Lower leg skin (tissue), 4 donors: Measurements from ENCODE around the gene IGFBP7. TPM values are rescaled to one million over a fixed set of nuclear protein-coding genes. Genes with fewer than 3 reads are reported as not detected.
"Not testable (repeated sequence)": the region's sequence is repeated elsewhere in the genome, so short reads cannot be mapped to it uniquely, and the experiment has no call there.

Experiments used
- DNase-seq, 2 donors: peaks; one replicate each; pipeline ENCODE4 v3.0.0-alpha.2; 2019; ENCODE audit warnings: low spot score in 2 of 2
- H3K4me3 ChIP-seq: fragments of 200-600 bp; sonication (generic); 2 replicates; pipeline ENCODE4 v1.5.1; 2017; ENCODE audit warnings: mild to moderate bottlenecking, low read depth; ENCODE audit not compliant: poor library complexity, severe bottlenecking
- POLR2A ChIP-seq, 2 donors: fragments of 450-650 bp; IDR thresholded peaks; one replicate each; pipeline ENCODE4 v1.6.1; 2016 to 2017; ENCODE audit warnings: antibody characterized with exemption in 2 of 2, mild to moderate bottlenecking in 1 of 2, moderate library complexity in 1 of 2
- WGBS, 2 donors: methylation state at CpG; one replicate each; pipeline ENCODE4 v1.1.5; 2018; 5-methylcytosine and 5-hydroxymethylcytosine counted together
- intact Hi-C: fragments of 100-400 bp; cut with DNase I; formaldehyde crosslinking; loops from one replicate; pipeline ENCODE4 v1.15.0; 2023; ENCODE audit warnings: low total_unique reads
- total RNA-seq, 4 donors: library from RNA; depleted of rRNA; stranded (reverse); fragments of >200 nt; gene quantifications; one replicate each; pipeline ENCODE4 v1.1.0, GENCODE V29; 2016
- TF ChIP-seq, protein P1 (sequence below), 3 donors: fragments of 450-650 bp; IDR thresholded peaks; one replicate each; pipeline ENCODE4 v1.5.1; 2016; ENCODE audit warnings: antibody characterized with exemption in 3 of 3, mild to moderate bottlenecking in 3 of 3, moderate library complexity in 2 of 3

The IGFBP7 gene
- total RNA-seq, 4 donors from 2014 or later: 122 to 324 (median 168) TPM

DNA sequence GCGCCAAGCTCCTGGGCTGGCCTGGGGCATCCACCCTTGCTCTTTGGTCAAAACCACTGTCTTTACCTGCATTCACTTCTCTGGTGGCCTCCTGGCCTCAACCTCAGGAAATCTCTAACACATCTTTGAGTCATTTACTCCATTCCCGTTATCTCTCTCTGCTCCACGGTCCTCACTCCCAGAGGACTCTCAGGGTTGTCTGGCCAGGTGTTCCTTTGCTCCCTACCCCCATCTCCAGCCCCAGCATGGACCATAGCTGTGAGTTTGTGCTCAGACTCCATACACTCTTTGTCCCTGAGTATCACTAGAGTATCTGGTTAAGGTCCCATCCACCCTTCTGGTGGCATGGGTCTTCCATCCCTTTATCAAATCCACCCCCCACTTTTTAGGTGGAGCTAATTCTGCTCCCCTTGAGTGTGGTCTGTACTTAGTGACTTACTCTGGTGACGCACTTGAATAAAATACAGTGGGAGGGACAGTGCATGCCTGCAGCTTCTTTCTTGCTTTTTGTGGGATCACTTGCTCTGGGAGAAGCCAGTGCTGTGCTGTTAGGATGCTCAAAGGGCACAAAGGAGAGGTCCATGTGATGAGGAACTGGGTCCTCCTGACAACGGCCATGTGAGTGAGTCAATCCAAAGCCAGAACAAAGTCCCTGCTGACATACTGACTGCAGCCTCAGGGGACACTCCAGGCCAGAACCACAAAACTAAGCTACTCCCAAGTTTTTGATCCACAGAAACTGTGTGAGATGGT, 44.3 kb downstream of the IGFBP7 start:
- TF ChIP-seq POLR2A (IDR thresholded peaks at IDR 0.05): no peak
- TF ChIP-seq, protein P1, sequence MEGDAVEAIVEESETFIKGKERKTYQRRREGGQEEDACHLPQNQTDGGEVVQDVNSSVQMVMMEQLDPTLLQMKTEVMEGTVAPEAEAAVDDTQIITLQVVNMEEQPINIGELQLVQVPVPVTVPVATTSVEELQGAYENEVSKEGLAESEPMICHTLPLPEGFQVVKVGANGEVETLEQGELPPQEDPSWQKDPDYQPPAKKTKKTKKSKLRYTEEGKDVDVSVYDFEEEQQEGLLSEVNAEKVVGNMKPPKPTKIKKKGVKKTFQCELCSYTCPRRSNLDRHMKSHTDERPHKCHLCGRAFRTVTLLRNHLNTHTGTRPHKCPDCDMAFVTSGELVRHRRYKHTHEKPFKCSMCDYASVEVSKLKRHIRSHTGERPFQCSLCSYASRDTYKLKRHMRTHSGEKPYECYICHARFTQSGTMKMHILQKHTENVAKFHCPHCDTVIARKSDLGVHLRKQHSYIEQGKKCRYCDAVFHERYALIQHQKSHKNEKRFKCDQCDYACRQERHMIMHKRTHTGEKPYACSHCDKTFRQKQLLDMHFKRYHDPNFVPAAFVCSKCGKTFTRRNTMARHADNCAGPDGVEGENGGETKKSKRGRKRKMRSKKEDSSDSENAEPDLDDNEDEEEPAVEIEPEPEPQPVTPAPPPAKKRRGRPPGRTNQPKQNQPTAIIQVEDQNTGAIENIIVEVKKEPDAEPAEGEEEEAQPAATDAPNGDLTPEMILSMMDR (IDR thresholded peaks at IDR 0.05): no peak
- intact Hi-C loops: no loop called here
- no peak for DNase-seq
- WGBS, 2 donors: 70 to 87% methylated on average over 5 of the region's 5 CpGs
- no peak overlapping the region for H3K4me3 ChIP-seq

- TF ChIP-seq POLR2A (IDR thresholded peaks at IDR 0.05): no peak
- TF ChIP-seq, protein P1 (IDR thresholded peaks at IDR 0.05): no peak
- DNase-seq: no peak
- intact Hi-C loops: no loop called here
- H3K4me3 ChIP-seq: no peak overlapping the region
- 46 to 62% methylated on average over 20 of the region's 20 CpGs for WGBS, 2 donors
Measured at GRCh38 chr4:57064811-57065711, 45.1 kb downstream of the IGFBP7 start.

- DNase-seq: no peak
- TF ChIP-seq, protein P1 (IDR thresholded peaks at IDR 0.05): no peak
- no peak for TF ChIP-seq POLR2A (IDR thresholded peaks at IDR 0.05)
- H3K4me3 ChIP-seq: no peak overlapping the region
- intact Hi-C loops: no loop called here
- 73 to 79% methylated on average over 2 of the region's 2 CpGs for WGBS, 2 donors
Measured at GRCh38 chr4:57064120-57064519, 46.1 kb downstream of the IGFBP7 start.

DNA sequence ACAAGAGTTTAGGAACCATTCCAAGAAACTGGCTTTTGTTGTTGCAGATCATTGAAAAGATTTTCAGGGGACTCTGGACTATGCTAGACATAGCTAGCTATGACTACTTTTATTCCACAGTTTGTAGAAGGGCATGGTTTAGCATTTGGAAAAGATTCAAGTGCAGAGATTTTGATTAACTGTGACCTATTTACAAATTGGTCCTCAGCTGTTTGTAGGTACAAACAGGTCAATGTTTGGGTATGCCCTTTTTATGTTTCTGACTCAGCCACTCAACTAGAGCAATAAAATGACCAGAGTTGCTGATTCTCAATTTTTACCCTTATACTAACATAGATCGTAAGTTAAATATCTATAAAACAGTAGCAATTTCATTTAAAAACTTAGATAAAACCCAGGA, 46.7 kb downstream of the IGFBP7 start:
- TF ChIP-seq, protein P1 (IDR thresholded peaks at IDR 0.05): no peak
- no peak for TF ChIP-seq POLR2A (IDR thresholded peaks at IDR 0.05)
- intact Hi-C loops: no loop called here
- H3K4me3 ChIP-seq: no peak overlapping the region
- no peak for DNase-seq
- 94 to 98% methylated on average over 1 of the region's 1 CpG for WGBS, 2 donors

DNA sequence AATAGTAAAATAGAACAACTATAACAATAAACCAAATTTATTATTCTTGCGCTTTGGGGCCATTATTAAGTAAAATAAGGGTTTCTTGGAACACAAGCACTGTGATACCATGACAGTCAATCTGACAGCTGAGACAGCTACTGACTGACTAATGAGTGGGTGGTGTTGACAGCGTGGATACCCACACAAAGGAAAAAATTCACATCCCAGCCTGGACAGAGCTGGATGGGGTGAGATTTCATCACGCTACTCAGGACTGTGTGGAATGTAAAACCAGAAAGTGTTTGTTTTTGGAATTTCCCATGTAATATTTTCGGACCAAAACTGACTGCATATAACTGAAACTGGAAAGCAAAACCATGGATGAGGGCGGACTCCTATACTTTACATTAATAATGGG, 48.8 kb downstream of the IGFBP7 start:
- no peak overlapping the region for H3K4me3 ChIP-seq
- DNase-seq: no peak
- intact Hi-C loops: no loop called here
- WGBS, 2 donors: 62 to 64% methylated on average over 5 of the region's 5 CpGs
- TF ChIP-seq POLR2A (IDR thresholded peaks at IDR 0.05): no peak

DNA sequence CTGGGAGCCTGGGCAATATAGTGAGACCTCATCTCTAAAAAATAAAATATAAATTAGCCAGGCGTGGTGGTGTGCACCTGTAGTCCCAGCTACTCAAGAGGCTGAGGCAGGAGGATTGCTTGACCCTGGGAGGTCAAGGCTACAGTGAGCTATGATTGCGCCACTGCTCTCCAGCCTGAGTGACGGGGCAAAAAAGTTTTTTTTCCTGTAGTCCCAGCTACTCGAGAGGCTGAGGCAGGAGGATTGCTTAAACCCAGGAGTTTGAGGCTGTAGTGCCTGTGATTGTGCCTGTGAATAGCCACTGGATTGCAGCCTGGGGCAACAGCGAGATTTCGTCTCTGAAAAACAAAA, 49.5 kb downstream of the IGFBP7 start:
- intact Hi-C loops, DNase-seq, H3K4me3 ChIP-seq: not testable (repeated sequence)
- 73 to 83% methylated on average over 6 of the region's 6 CpGs for WGBS, 2 donors
